ENCODE measurements around the gene SLCO4A1.

SLCO4A1 gene

GRCh38 chr20:62688083-62688482, 45.8 kb downstream of the SLCO4A1 start:
- no peak for DNase-seq

- DNase-seq: no peak
These were observed 46.7 kb downstream of the SLCO4A1 start for GRCh38 chr20:62688855-62689460.

- DNase-seq: no peak
These were observed 47.6 kb downstream of the SLCO4A1 start for GRCh38 chr20:62689861-62690260.

GRCh38 chr20:62690261-62690820, 48.0 kb downstream of the SLCO4A1 start:
- DNase-seq: no peak

GRCh38 chr20:62691487-62691886, 49.2 kb downstream of the SLCO4A1 start:
- DNase-seq: no peak

- no peak for DNase-seq
These were observed 49.9 kb downstream of the SLCO4A1 start for GRCh38 chr20:62692176-62692575.

- DNase-seq: no peak
These were observed 50.7 kb downstream of the SLCO4A1 start for GRCh38 chr20:62692801-62693523.

GRCh38 chr20:62693524-62693922, 51.2 kb downstream of the SLCO4A1 start:
- no peak for DNase-seq

GRCh38 chr20:62694106-62694505, 51.8 kb downstream of the SLCO4A1 start:
- no peak for DNase-seq

GRCh38 chr20:62694868-62695267, 52.6 kb downstream of the SLCO4A1 start:
- DNase-seq: no peak

GRCh38 chr20:62695448-62696414, 53.4 kb downstream of the SLCO4A1 start:
- no peak for DNase-seq

GRCh38 chr20:62696434-62696957, 54.2 kb downstream of the SLCO4A1 start:
- no peak for DNase-seq

- no peak for DNase-seq
These were observed 54.7 kb downstream of the SLCO4A1 start for GRCh38 chr20:62696989-62697388.

- no peak for DNase-seq
These were observed 55.2 kb downstream of the SLCO4A1 start for GRCh38 chr20:62697468-62697912.

- no peak for DNase-seq
These were observed 55.9 kb downstream of the SLCO4A1 start for GRCh38 chr20:62698231-62698630.

GRCh38 chr20:62699296-62699695, 57.0 kb downstream of the SLCO4A1 start:
- DNase-seq: no peak

GRCh38 chr20:62699741-62700140, 57.4 kb downstream of the SLCO4A1 start:
- no peak for DNase-seq

GRCh38 chr20:62700261-62700930, 58.1 kb downstream of the SLCO4A1 start:
- DNase-seq: no peak

GRCh38 chr20:62701161-62702012, 59.1 kb downstream of the SLCO4A1 start:
- no peak for DNase-seq

GRCh38 chr20:62702013-62702300, 59.7 kb downstream of the SLCO4A1 start:
- no peak for DNase-seq
